Hepatocyte (in vitro differentiated cells): ENCODE measurements around the gene IL1RL2. TPM values are rescaled to one million over a fixed set of nuclear protein-coding genes. Genes with fewer than 3 reads are reported as not detected.

ENCODE experiments used
- DNase-seq: peaks from one replicate; pipeline ENCODE4 v3.0.0-alpha.2; 2016; ENCODE audit warnings: low spot score
- H2AFZ ChIP-seq: fragments of 200-600 bp; sonication (generic); 2 replicates; pipeline ENCODE4 v1.6.0; 2016; ENCODE audit warnings: antibody characterized with exemption, mild to moderate bottlenecking
- H3K27ac ChIP-seq: fragments of 200-600 bp; sonication (generic); 2 replicates; pipeline ENCODE4 v1.5.1; 2016; ENCODE audit warnings: mild to moderate bottlenecking
- H3K27me3 ChIP-seq: fragments of 200-600 bp; sonication (generic); 2 replicates; pipeline ENCODE4 v1.6.1; 2016
- H3K36me3 ChIP-seq: fragments of 200-600 bp; sonication (generic); replicated peaks from 2 replicates; pipeline ENCODE4 v1.5.1; 2016; ENCODE audit warnings: low read depth; ENCODE audit not compliant: insufficient read depth
- H3K4me1 ChIP-seq: fragments of 200-600 bp; sonication (generic); 2 replicates; pipeline ENCODE4 v1.5.1; 2016; ENCODE audit warnings: mild to moderate bottlenecking, moderate library complexity; ENCODE audit not compliant: insufficient read depth
- H3K4me2 ChIP-seq: fragments of 200-600 bp; sonication (generic); 2 replicates; pipeline ENCODE4 v1.6.0; 2016
- H3K4me3 ChIP-seq: fragments of 200-600 bp; sonication (generic); 2 replicates; pipeline ENCODE4 v1.5.1; 2016; ENCODE audit warnings: mild to moderate bottlenecking
- H3K79me2 ChIP-seq: fragments of 200-600 bp; sonication (generic); 2 replicates; pipeline ENCODE4 v1.6.0; 2017; ENCODE audit warnings: mild to moderate bottlenecking
- H3K9me2 ChIP-seq: fragments of 200-600 bp; sonication (generic); replicated peaks from 2 replicates; pipeline ENCODE4 v1.6.0; 2017; ENCODE audit warnings: mild to moderate bottlenecking; ENCODE audit not compliant: insufficient read depth
- H3K9me3 ChIP-seq: fragments of 200-600 bp; sonication (generic); 2 replicates; pipeline ENCODE4 v1.5.1; 2016; ENCODE audit warnings: low read depth, mild to moderate bottlenecking
- H4K20me1 ChIP-seq: fragments of 200-600 bp; sonication (generic); 2 replicates; pipeline ENCODE4 v1.6.0; 2016; ENCODE audit warnings: mild to moderate bottlenecking; ENCODE audit not compliant: insufficient read depth, poor library complexity, severe bottlenecking
- CTCF ChIP-seq: fragments of 200-600 bp; sonication (generic); IDR thresholded peaks from 2 replicates; pipeline ENCODE4 v1.5.1; 2016; ENCODE audit warnings: antibody characterized with exemption, mild to moderate bottlenecking; ENCODE audit not compliant: poor library complexity
- EZH2 ChIP-seq: fragments of 200-600 bp; sonication (generic); IDR thresholded peaks from 2 replicates; pipeline ENCODE4 v1.6.1; 2016; ENCODE audit warnings: antibody characterized with exemption, mild to moderate bottlenecking, borderline replicate concordance
- EZH2phosphoT487 ChIP-seq: fragments of 200-600 bp; sonication (generic); IDR thresholded peaks from one replicate; pipeline ENCODE4 v1.6.1; 2018; ENCODE audit warnings: antibody characterized with exemption, mild to moderate bottlenecking, low read depth, moderate library complexity; ENCODE audit not compliant: unreplicated experiment, severe bottlenecking
- WGBS: methylation state at CpG from one replicate; pipeline ENCODE4 v1.1.6; 2016; ENCODE audit warnings: low lambda C conversion rate; ENCODE audit errors: missing lambda C conversion rate; 5-methylcytosine and 5-hydroxymethylcytosine counted together
- polyA plus RNA-seq: library from polyadenylated mRNA; unstranded; fragments of >200 nt; fragmentation: Nextera tagmentation; extraction: Ambion mirVana; gene quantifications from 2 replicates; pipeline ENCODE4 v1.2.1, GENCODE V29; 2016
- total RNA-seq: library from RNA; depleted of rRNA; stranded (reverse); fragments of >200 nt; gene quantifications from 2 replicates; pipeline ENCODE4 v1.2.3, GENCODE V29; 2014

The IL1RL2 gene
- total and polyA plus RNA-seq, 2 experiments from 2014 or later, result 1.3 TPM; not detected in 1

GRCh38 chr2:102251042-102251848, 64.4 kb downstream of the IL1RL2 start:
- no peaks in the 10 kb centered on the region for H4K20me1 ChIP-seq
- no peaks in the 10 kb centered on the region for H3K9me2 ChIP-seq
- peak overlapping the region; percentile 83 for H3K4me2 ChIP-seq
- no peak overlapping the region for H3K27ac ChIP-seq
- H3K79me2 ChIP-seq, result no peaks in the 10 kb centered on the region
- no peaks in the 10 kb centered on the region for H3K36me3 ChIP-seq
- H3K27me3 ChIP-seq, result no peaks in the 10 kb centered on the region
- no peaks in the 10 kb centered on the region for H3K4me1 ChIP-seq
- TF ChIP-seq CTCF (peak; percentile 55), EZH2 (no peak)
- peak overlapping the region; percentile 53 for H3K4me3 ChIP-seq
- peak; percentile 68 for DNase-seq
- 11% methylated on average over 50 of the region's 52 CpGs for WGBS
- peak overlapping the region; percentile 83 for H2AFZ ChIP-seq
- no peaks in the 10 kb centered on the region for H3K9me3 ChIP-seq

- H3K4me3 ChIP-seq, result no peak overlapping the region
- no peaks in the 10 kb centered on the region for H4K20me1 ChIP-seq
- H3K27me3 ChIP-seq, result no peaks in the 10 kb centered on the region
- TF ChIP-seq EZH2 (no peak), EZH2phosphoT487 (no peak), CTCF (no peak)
- WGBS, result 83% methylated on average over 1 of the region's 1 CpG
- H3K4me1 ChIP-seq, result no peaks in the 10 kb centered on the region
- no peaks in the 10 kb centered on the region for H3K36me3 ChIP-seq
- no peaks in the 10 kb centered on the region for H3K9me2 ChIP-seq
- peak overlapping the region; percentile 83 for H3K4me2 ChIP-seq
- no peak overlapping the region for H3K27ac ChIP-seq
- no peak for DNase-seq
- no peaks in the 10 kb centered on the region for H3K9me3 ChIP-seq
- H2AFZ ChIP-seq, result no peak overlapping the region
- H3K79me2 ChIP-seq, result no peaks in the 10 kb centered on the region
Observed at GRCh38 chr2:102251849-102252203, 65.0 kb downstream of the IL1RL2 start.

GRCh38 chr2:102252236-102252635, 65.4 kb downstream of the IL1RL2 start:
- WGBS, result 98% methylated on average over 2 of the region's 2 CpGs
- Histone ChIP-seq H3K4me2 (no peak overlapping the region), H3K36me3 (no peaks in the 10 kb centered on the region), H3K27me3 (no peaks in the 10 kb centered on the region), H4K20me1 (no peaks in the 10 kb centered on the region), H2AFZ (no peak overlapping the region), H3K9me3 (no peaks in the 10 kb centered on the region), H3K9me2 (no peaks in the 10 kb centered on the region), H3K79me2 (no peaks in the 10 kb centered on the region), H3K4me1 (no peaks in the 10 kb centered on the region), H3K27ac (no peak overlapping the region), H3K4me3 (no peak overlapping the region)
- no peak for TF ChIP-seq EZH2
- no peak for TF ChIP-seq CTCF
- TF ChIP-seq EZH2phosphoT487, result no peak
- no peak for DNase-seq
